Tibial nerve (tissue), 4 donors: ENCODE data around the gene ERN2. TPM values are rescaled to one million over a fixed set of nuclear protein-coding genes. Genes with fewer than 3 reads are reported as not detected.

Source experiments
- DNase-seq, 2 donors: peaks; one replicate each; pipeline ENCODE4 v3.0.0-alpha.2; 2019; ENCODE audit warnings: low spot score in 2 of 2
- H3K27ac ChIP-seq, 4 donors: fragments of 200-600 bp; sonication (generic) in 3 of 4; one replicate each; pipeline ENCODE4 v1.5.1; 2017 to 2019; ENCODE audit warnings: mild to moderate bottlenecking in 1 of 4
- H3K27me3 ChIP-seq, 2 donors: fragments of 200-600 bp; sonication (generic) in 1 of 2; one replicate each; pipeline versions ENCODE4 v1.5.1 to v1.6.0; 2017 to 2019
- H3K36me3 ChIP-seq, 3 donors: fragments of 200-600 bp; sonication (generic); one replicate each; pipeline ENCODE4 v1.5.1; 2018 to 2019
- H3K4me1 ChIP-seq, 4 donors: fragments of 200-600 bp; sonication (generic) in 3 of 4; one replicate each; pipeline ENCODE4 v1.5.1; 2017 to 2019
- H3K4me3 ChIP-seq, 4 donors: fragments of 200-600 bp; sonication (generic) in 3 of 4; one replicate each; pipeline ENCODE4 v1.5.1; 2017 to 2019; ENCODE audit warnings: mild to moderate bottlenecking in 1 of 4, moderate library complexity in 1 of 4
- H3K9me3 ChIP-seq, 4 donors: fragments of 200-600 bp; sonication (generic) in 3 of 4; one replicate each; pipeline ENCODE4 v1.5.1; 2017 to 2019
- CTCF ChIP-seq, 5 experiments: fragments of 200-600 bp in 3 of 5; fragments of 450-650 bp in 2 of 5; sonication (generic) in 3 of 5; IDR thresholded peaks; one replicate each; pipeline ENCODE4 v1.5.1; 2016 to 2019; ENCODE audit warnings: antibody characterized with exemption in 5 of 5, mild to moderate bottlenecking in 3 of 5, moderate library complexity in 2 of 5
- EP300 ChIP-seq, 2 donors: sonication (generic); formaldehyde crosslinking; IDR thresholded peaks; one replicate each; pipeline ENCODE4 v1.6.1; 2017; ENCODE audit warnings: antibody characterized with exemption in 2 of 2, mild to moderate bottlenecking in 1 of 2
- POLR2A ChIP-seq, 2 donors: fragments of 450-650 bp; IDR thresholded peaks; one replicate each; pipeline ENCODE4 v1.6.1; 2017; ENCODE audit warnings: antibody characterized with exemption in 2 of 2, mild to moderate bottlenecking in 2 of 2, moderate library complexity in 2 of 2
- WGBS, 2 donors: methylation state at CpG; one replicate each; pipeline ENCODE4 v1.1.5; 2018; 5-methylcytosine and 5-hydroxymethylcytosine counted together
- total RNA-seq, 4 donors: library from RNA; depleted of rRNA; stranded (reverse); fragments of >200 nt; gene quantifications; one replicate each; pipeline ENCODE4 v1.1.0, GENCODE V29; 2016

The ERN2 gene
- total RNA-seq, 4 donors from 2014 or later, result not detected

GRCh38 chr16:23687034-23687808 is 25.8 kb downstream of the ERN2 start:
- H3K4me3 ChIP-seq, result no peak overlapping the region
- TF ChIP-seq POLR2A (IDR thresholded peaks at IDR 0.05) (no peak), CTCF (IDR thresholded peaks at IDR 0.05) (no peak), EP300 (IDR thresholded peaks at IDR 0.05) (no peak)
- H3K36me3 ChIP-seq, result peaks cover 0 to 85% (median 17%) of the 10 kb centered on the region in 3 donors
- H3K27ac ChIP-seq, result no peak overlapping the region
- no peaks in the 10 kb centered on the region for H3K9me3 ChIP-seq
- WGBS, 2 donors, result 93 to 96% methylated on average over 16 of the region's 16 CpGs
- no peaks in the 10 kb centered on the region for H3K27me3 ChIP-seq
- H3K4me1 ChIP-seq, result no peaks in the 10 kb centered on the region
- no peak for DNase-seq

- no peaks in the 10 kb centered on the region for H3K9me3 ChIP-seq
- H3K27me3 ChIP-seq, result no peaks in the 10 kb centered on the region
- peaks cover 0 to 11% (median 9%) of the 10 kb centered on the region in 4 donors for H3K4me1 ChIP-seq
- 87 to 92% methylated on average over 3 of the region's 3 CpGs for WGBS, 2 donors
- no peak overlapping the region for H3K4me3 ChIP-seq
- no peak overlapping the region for H3K27ac ChIP-seq
- TF ChIP-seq CTCF (IDR thresholded peaks at IDR 0.05), result no peak
- no peak for TF ChIP-seq POLR2A (IDR thresholded peaks at IDR 0.05)
- no peak for TF ChIP-seq EP300 (IDR thresholded peaks at IDR 0.05)
- no peak for DNase-seq
- H3K36me3 ChIP-seq, result peaks cover 0 to 68% (median 0%) of the 10 kb centered on the region in 3 donors
These were observed 29.5 kb downstream of the ERN2 start for GRCh38 chr16:23683487-23683886.

GRCh38 chr16:23682181-23682580 is 30.8 kb downstream of the ERN2 start:
- Histone ChIP-seq H3K27me3 (no peaks in the 10 kb centered on the region), H3K36me3 (peaks cover 0 to 55% (median 0%) of the 10 kb centered on the region in 3 donors), H3K27ac (no peak overlapping the region), H3K9me3 (no peaks in the 10 kb centered on the region), H3K4me1 (peaks cover 0 to 18% (median 13%) of the 10 kb centered on the region in 4 donors), H3K4me3 (no peak overlapping the region)
- WGBS, 2 donors, result 84 to 91% methylated on average over 1 of the region's 1 CpG
- TF ChIP-seq EP300 (IDR thresholded peaks at IDR 0.05) (no peak), POLR2A (IDR thresholded peaks at IDR 0.05) (no peak), CTCF (IDR thresholded peaks at IDR 0.05) (no peak)
- DNase-seq, result no peak

- Histone ChIP-seq H3K27ac (no peak overlapping the region), H3K27me3 (no peaks in the 10 kb centered on the region), H3K4me1 (peaks cover 0 to 18% (median 13%) of the 10 kb centered on the region in 4 donors), H3K9me3 (no peaks in the 10 kb centered on the region), H3K4me3 (no peak overlapping the region), H3K36me3 (peaks cover 0 to 46% (median 0%) of the 10 kb centered on the region in 3 donors)
- WGBS, 2 donors, result 37 to 53% methylated on average over 6 of the region's 6 CpGs
- TF ChIP-seq POLR2A (IDR thresholded peaks at IDR 0.05) (no peak), EP300 (IDR thresholded peaks at IDR 0.05) (no peak), CTCF (IDR thresholded peaks at IDR 0.05) (no peak)
- no peak for DNase-seq
These were observed 33.1 kb downstream of the ERN2 start for GRCh38 chr16:23679986-23680336.

GRCh38 chr16:23679274-23679985 is 33.6 kb downstream of the ERN2 start:
- DNase-seq, result no peak
- Histone ChIP-seq H3K27me3 (no peaks in the 10 kb centered on the region), H3K4me3 (peak overlapping the region; percentile 29 to 58 (median 43)), H3K36me3 (peaks cover 0 to 47% (median 0%) of the 10 kb centered on the region in 3 donors), H3K27ac (no peak overlapping the region), H3K4me1 (peaks cover 0 to 18% (median 13%) of the 10 kb centered on the region in 4 donors), H3K9me3 (no peaks in the 10 kb centered on the region)
- 10 to 11% methylated on average over 23 to 24 of the region's 24 CpGs for WGBS, 2 donors
- no peak for TF ChIP-seq EP300 (IDR thresholded peaks at IDR 0.05)
- TF ChIP-seq CTCF (IDR thresholded peaks at IDR 0.05), result no peak
- TF ChIP-seq POLR2A (IDR thresholded peaks at IDR 0.05), result no peak
